A673 (cell line): ENCODE measurements around the gene ULK4.

Source experiments
- EZH2 ChIP-seq: fragments of 200-600 bp; sonication (generic); IDR thresholded peaks from 2 replicates; pipeline ENCODE4 v1.6.1; 2017; ENCODE audit warnings: borderline replicate concordance, low read depth, mild to moderate bottlenecking, mixed read lengths, antibody characterized with exemption, low read length; ENCODE audit not compliant: poor library complexity, severe bottlenecking
- TF ChIP-seq, protein P1 (sequence below): fragments of 300-800, 200-600 bp; sonication (generic); conservative IDR thresholded peaks from 2 replicates; pipeline ENCODE4 v1.5.1; 2017; ENCODE audit warnings: low read depth, mild to moderate bottlenecking, antibody characterized with exemption, low read length, moderate library complexity, mixed read lengths

DNA sequence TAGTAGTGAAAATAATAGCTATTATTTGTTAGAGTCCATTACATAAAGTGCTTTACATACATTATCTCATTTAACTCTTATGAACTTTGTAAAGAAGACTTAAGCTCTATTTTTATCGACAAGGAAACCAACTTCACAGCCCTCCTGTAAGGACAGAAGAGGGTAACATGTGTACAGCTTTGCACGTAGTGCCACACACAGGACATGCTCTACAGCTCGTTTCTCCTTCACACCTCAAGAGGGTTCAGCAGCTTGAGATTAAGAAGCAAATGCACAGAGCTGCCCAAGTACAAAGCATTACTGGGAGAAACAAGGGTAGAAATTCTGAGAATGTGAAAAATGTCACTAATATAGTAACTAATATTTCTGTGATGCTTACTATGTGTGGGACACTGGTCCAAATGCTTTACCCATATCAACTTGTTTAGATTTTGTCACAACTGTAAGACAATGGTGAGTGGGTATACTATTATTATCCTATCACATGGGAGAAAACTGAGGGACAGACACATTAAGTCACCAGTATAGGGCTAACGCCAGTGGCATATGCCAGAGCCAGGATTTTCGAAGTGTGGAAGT, 434.8 kb downstream of the ULK4 start:
- TF ChIP-seq, protein P1, sequence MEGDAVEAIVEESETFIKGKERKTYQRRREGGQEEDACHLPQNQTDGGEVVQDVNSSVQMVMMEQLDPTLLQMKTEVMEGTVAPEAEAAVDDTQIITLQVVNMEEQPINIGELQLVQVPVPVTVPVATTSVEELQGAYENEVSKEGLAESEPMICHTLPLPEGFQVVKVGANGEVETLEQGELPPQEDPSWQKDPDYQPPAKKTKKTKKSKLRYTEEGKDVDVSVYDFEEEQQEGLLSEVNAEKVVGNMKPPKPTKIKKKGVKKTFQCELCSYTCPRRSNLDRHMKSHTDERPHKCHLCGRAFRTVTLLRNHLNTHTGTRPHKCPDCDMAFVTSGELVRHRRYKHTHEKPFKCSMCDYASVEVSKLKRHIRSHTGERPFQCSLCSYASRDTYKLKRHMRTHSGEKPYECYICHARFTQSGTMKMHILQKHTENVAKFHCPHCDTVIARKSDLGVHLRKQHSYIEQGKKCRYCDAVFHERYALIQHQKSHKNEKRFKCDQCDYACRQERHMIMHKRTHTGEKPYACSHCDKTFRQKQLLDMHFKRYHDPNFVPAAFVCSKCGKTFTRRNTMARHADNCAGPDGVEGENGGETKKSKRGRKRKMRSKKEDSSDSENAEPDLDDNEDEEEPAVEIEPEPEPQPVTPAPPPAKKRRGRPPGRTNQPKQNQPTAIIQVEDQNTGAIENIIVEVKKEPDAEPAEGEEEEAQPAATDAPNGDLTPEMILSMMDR = no peak
- TF ChIP-seq EZH2 = no peak
